ENCODE data around the gene SBNO2.
"Not testable (repeated sequence)": the region's sequence is repeated elsewhere in the genome, so short reads cannot be mapped to it uniquely, and the experiment has no call there.

SBNO2 gene

DNA sequence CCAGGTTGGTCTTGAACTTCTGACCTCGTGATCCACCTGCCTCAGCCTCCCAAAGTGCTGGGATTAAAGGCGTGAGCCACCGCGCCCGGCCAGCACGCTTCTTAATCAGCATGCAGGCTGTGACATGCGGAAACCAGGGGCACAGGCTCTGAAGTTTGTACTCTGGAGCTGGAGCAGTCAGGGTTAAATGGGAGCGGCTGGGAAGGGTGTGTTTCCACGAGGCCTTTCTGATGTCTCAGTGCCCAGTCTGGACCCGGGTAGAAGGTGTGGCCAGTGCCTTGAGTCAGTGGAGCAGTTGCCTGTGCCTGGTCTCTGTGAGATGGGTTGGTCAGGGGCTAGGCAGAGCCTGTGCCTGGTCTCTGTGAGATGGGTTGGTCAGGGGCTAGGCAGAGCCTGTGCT, 34.8 kb upstream of the SBNO2 start:
- not testable (repeated sequence) for DNase-seq (ENCODE audit: low spot score)

DNA sequence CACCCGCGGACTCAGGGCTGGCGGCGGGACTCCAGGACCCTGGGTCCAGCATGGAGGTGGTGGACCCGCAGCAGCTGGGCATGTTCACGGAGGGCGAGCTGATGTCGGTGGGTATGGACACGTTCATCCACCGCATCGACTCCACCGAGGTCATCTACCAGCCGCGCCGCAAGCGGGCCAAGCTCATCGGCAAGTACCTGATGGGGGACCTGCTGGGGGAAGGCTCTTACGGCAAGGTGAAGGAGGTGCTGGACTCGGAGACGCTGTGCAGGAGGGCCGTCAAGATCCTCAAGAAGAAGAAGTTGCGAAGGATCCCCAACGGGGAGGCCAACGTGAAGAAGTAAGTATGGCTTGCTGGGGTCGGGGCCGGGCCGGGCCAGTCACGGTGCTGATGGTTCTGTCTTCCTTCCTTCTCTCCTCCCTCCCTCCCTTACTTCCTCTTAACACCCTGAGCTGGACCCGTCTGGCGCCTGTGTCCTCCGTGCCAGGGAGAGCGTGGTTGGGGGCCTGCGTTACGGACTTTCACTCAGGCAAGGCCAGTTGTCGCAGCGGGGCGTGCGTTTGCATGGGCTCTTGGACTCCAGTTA, 32.9 kb upstream of the SBNO2 start:
- no peak for DNase-seq (ENCODE audit: low spot score)

DNA sequence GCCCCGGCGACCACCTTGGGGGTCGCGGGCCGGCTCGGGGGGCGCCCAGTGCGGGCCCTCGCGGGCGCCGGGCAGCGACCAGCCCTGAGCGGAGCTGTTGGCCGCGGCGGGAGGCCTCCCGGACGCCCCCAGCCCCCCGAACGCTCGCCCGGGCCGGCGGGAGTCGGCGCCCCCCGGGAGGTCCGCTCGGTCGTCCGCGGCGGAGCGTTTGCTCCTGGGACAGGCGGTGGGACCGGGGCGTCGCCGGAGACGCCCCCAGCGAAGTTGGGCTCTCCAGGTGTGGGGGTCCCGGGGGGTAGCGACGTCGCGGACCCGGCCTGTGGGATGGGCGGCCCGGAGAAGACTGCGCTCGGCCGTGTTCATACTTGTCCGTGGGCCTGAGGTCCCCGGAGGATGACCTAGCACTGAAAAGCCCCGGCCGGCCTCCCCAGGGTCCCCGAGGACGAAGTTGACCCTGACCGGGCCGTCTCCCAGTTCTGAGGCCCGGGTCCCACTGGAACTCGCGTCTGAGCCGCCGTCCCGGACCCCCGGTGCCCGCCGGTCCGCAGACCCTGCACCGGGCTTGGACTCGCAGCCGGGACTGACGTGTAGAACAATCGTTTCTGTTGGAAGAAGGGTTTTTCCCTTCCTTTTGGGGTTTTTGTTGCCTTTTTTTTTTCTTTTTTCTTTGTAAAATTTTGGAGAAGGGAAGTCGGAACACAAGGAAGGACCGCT, 32.2 kb upstream of the SBNO2 start:
- DNase-seq (ENCODE audit: low spot score) = no peak

DNA sequence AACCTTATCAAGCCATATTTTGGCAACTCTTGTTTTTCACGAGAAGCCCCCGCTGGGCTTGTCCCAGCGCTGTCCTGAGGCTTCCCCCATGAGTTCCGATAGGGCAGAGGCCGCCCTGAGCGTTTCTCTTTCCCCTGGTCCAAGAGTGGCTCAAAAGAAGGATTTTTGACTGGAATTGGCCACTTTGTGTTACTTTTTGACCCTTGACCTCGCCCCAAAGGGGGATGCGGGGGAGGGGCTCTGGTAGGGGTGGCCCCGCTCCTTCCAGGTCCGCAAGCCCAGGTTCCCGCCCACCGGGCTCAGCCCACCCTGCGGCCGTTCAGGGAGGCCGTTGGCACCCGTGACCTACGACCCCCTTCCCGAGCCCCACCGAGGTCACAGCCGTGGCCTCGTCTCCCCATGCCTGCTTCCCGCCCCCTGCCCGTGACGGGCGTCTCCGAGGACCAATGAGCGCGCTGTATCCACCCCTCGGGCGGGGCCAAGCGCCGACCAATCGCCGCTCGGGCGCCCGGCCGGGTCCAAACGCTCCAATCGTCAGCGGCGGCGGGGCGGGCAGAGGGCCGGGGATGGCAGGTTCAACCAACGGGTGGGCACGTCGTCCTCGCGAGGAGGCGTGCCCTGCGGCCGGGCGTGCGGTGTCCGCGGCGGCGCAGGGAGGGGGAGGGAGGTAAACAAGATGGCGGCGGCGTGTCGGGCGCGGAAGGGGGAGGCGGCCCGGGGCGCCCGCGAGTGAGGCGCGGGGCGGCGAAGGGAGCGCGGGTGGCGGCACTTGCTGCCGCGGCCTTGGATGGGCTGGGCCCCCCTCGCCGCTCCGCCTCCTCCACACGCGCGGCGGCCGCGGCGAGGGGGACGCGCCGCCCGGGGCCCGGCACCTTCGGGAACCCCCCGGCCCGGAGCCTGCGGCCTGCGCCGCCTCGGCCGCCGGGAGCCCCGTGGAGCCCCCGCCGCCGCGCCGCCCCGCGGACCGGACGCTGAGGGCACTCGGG, 31.3 kb upstream of the SBNO2 start, which contains the start of gene STK11:
Gene STK11 (plus strand): TSS at position 665 of the 986 bp plus-strand sequence. CDS start 1,136 bp downstream, outside the sequence.
- DNase-seq (ENCODE audit: low spot score) = peak; percentile 100

DNA sequence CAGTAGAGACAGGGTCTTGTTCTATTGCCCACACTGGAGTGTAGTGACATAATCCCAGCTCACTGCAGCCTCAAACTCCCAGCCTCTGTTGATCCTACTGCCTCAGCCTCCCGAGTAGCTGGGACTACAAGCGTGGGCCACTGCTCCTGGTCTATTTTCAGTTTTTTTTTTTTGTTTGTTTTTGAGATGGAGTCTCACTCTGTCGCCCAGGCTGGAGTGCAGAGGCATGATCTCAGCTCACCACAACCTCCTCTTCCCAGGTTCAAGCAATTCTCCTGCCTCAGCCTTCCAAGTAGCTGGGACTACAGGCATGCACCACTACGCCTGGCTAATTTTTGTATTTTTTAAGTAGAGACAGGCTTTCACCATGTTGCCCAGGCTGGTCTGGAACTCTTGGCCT, 26.5 kb upstream of the SBNO2 start:
- not testable (repeated sequence) for DNase-seq (ENCODE audit: low spot score)

DNA sequence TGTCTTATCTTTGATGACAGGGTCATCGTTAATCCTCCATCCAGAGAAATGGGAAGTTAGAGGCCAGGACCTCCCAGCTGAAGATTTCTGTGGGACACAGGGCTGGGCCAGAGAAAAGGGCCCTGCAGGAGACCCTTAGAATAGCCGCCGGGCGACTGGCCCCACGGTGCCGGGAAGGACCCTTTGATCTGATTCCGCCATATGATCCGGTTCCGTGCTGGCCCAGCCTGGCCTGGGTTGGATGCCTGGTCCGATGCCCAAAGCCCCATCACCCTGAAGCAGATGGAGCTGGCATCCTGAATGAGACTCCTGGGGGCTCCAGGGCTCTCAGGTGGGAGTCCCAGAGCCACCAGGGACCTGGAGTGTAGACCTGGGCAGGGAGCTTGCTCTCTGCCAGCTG, 25.5 kb upstream of the SBNO2 start:
- no peak for DNase-seq (ENCODE audit: low spot score)

DNA sequence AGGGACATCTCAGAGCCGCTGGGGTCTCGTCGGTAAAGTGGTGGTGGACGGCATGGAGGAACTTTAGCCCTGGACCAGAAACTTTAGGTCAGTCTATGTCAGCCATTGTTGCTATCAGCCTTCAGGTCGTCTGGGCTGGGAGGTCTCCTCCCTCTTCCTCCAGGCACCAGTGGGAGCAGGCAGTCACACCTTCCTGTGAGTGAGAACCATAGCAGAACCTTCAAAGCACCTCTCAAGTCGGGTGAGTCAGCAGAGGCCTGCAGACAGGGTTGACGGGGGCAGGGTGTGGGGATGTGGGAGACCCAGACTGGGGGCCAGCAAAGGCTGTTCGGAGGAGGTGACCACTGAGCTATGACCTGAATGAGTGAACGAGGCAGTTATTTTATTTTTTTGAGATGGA, 15.4 kb upstream of the SBNO2 start:
- DNase-seq (ENCODE audit: low spot score) = no peak

DNA sequence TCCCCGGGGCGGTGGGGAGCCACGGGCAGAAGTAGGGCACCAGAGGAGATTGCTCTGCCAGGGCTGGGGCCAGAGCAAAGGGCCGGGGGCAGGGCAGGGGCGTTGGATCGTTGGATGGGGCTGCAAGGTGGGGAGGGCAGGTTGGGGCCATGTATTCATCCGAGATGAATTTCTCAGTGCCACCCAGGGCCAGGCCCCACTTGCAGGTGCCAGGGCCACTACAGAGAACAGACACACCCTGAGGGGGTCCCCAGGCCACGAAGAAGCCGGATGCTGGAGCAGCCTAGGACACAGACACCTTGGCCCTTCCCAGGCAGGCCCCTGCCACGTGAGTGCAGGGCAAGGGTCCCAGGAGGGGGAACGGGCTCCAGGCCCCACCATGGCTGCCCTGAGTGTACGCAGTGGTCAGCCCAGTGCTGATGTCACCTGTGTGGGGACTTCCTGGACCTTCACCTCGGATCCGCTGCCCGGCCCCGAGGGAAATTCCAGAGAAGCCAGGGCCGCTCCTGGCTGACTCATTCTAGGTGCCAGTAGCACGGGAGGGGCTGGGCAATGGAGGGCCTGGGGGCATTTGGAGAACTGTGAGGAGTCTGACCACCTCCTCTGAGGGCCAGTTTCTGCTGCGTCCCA, 9.6 kb upstream of the SBNO2 start:
- no peak for DNase-seq (ENCODE audit: low spot score)

DNA sequence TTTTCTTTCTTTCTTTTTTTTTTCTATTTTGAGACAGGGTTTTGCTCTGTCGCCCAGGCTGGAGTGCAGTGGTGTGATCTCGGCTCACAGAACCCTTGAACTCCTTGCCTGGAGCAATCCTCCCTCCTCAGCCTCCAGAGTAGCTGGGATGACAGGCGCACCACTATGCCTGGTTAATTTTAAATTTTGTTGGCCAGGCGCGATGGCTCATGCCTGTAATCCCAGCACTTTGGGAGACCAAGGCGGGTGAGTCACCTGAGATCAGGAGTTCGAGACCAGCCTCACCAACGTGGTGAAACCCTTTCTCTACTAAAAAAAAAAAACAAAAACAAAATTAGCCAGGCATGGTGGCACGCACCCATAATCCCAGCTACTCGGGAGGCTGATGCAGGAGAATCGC, 8.7 kb upstream of the SBNO2 start:
- no peak for DNase-seq (ENCODE audit: low spot score)

DNA sequence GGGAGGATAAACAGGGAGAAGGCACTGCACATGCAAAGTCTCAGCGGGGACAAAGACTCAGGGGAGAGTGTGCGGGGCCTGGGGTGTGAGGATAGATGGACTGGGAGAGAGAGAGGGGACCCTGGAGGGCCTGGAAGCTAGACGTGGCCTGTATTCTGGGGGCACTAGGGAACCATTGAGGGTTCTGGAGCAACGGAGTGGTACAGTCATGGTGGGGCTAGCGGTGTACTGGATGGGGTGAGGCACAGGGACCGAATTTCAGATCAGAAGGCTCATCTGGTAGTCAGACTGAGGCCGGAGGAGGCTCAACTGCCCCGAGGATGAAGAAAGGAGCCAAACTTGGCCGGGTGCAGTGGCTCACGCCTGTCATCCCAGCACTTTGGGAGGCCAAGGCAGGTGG, 8.0 kb upstream of the SBNO2 start:
- DNase-seq (ENCODE audit: low spot score) = no peak

DNA sequence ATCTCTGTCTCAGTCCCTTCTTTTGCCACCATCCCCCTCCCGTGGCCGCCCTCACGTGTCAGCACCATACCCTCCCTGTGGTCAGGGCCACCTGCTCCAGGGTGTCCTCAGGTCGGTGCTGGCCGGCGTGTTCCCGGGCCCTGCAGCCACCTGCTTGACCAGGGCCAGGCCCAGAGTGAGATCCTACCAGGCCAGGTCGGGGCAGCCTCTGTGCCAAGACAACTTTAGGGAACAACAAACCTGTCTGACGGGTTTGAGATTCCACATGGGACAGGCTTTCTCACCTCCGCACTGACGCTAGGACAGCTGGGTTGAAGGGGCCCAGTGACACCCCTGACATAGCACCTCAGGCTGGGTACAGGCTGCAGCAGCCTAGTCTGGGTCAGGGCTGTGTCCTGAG, 7.5 kb upstream of the SBNO2 start:
- no peak for DNase-seq (ENCODE audit: low spot score)

DNA sequence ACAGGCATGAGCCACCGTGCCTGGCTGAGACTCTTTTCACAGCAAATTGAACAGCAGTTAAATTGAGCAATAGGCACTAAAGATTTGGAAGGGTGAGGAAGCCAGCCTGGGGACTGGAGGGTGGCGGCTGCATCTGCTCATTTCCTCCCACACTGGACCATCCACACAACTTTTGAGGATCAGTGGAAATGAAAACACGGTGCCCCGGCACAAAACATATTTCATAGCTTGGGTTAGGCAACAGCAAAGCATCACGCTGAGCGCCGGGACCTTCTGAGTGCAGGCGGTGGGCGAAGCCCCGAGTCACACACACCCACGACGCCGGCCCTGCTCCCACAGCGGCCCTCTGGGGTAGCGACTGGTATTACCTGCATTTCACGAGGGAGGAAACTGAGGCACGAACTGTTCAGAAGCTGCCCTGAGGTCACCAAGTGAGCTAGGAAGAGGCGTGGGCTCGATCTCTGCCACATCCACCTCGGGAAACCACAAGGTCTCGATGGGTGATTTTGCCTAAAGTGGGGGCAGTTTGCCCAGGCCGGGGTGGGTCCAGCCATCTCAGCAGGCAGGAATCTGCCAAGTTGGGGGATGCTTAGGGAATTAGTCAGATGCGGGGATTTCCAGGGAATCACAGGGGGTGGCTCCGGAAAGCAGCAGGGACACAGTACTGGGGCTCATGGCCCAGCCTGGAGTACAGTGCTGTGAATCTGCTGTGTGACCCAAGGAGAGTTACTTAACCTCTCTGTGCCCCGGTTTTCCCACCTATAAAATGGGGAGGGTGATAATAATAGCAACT, 3.5 kb upstream of the SBNO2 start:
- DNase-seq (ENCODE audit: low spot score) = peak; percentile 96

DNA sequence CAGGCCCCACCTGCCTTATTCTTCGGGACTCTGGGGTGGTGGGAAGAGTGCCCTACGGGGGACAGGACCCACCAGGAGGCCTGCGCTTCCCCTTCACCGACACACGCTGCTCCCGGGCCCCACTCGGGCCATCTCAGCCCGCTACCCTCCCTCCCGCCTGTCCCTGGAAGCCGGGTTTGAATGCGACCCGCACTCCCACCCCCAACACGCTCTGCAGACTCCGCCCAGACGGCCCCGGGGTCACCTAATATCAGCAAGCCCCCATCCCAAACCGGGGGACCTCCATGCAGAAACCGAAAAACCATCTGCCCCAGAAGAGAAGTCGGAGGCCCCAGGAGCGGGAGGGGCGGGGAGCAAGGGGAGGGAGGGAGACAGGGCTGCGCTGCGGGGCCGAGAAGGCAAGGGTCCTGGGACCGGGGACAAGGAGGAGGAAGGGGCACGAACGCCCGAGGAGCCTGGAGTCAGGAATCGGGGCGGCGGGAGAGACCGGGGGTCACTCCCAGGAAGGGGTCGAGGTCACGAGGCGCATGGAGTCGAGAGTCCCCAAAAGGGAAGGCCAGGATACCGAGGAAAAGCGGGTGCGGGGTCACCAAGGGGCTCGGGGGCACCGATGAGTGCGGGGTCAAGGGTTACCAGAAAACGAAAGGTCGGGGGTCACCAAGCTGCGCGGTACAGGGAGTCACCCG, 766 bp downstream of the SBNO2 start:
- no peak for DNase-seq (ENCODE audit: low spot score)

DNA sequence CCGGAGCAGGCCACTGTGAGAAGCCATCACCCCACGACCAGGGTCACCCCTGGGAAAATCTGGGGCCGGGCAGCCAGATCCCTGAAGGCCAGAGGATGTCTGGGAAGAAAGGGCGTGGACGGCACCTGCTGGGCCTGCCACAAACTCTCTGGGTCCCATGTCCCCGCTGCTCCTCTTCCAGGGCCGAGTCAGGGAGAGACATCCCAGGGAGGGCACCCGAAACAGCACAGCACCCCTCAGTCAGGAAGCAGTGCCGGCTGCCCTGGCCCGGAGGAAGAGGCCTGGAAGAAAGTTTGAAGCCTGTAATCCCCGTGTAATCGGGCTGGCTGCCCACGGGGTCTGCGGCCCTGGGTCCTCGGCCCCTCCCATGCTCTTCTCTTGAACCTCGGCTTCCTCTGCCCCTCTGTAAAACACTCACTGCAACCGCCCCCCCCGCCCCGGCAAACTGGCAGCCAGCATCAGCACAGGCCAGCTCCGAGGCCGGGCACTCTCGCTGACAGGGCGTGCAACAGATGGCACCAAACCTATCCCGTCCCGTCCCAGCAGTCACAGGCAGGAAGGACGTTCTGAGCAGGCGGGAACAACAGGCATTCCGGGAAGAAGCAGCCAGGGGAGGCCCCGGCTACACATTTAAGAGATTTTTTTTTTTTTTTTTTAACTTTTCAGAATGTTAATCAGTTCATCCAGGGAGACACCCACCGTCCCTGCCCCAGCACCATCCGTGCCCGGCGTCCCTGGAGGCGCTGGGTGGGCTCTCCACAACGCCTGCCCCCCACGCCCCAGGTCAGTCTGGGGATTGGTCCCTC, 1.5 kb downstream of the SBNO2 start:
- DNase-seq (ENCODE audit: low spot score) = peak; percentile 60

DNA sequence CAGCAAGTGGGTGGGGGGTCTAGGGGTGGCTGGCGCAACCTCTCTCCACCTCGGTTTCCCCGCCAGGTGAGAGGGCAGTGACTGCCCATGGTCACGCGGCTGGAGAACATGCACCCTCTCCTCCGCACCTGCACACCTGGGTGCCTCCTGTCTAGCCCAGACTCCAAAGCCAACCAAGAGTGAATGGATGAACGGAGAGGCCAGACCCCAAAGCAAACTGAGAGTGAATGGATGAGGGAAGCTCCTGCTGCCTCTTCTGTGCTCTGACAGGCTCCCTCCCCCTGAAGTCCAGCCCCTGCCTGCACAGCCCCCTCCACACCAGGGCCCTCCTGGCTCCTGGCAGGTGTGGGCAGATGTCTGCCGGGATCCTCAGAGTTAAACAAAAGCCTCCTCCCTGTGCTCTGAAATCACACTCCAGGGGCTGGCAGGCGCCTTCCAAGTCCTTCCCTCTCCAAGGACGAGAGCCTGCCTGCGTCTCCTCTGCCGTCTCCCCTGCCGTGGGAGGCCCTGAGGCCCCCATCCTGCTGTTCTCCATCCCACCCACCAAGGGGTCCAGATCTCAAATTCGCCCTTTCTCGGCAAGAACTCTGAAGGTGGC, 2.2 kb downstream of the SBNO2 start:
- DNase-seq (ENCODE audit: low spot score) = no peak

DNA sequence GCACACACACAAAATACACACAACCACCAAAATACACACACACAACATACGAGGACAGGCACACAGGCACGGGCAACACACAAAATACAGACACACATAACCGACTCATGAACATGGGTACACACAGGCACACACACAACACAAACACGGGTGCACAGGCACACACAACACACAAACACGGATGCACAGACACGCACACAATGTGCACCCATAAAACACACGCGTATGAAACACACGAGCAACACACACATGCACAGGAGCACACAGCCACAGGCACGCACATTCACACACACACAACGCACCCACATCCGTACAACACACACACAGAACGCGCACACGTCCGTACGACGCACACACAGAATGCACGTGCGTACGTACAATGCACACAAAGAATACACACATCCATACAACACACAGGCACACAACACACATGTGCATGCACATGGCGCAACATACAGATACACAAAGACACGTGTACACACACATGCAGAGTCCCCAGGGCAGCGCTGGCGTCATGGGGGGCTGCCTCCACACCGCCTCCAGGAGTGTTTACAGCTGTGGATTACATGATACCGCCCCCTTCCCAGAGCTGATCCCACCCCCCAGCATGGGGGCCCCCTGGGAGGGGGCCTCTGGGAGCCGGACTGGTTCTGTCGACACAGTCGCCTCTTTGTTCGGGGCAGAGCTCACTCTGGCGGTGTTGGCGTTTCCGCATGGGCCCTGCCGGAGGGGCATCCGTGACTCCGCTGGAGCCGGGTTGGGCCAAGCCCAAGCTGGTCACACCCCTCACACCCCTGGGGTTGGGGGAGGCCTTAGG, 2.9 kb downstream of the SBNO2 start:
- DNase-seq (ENCODE audit: low spot score) = no peak

DNA sequence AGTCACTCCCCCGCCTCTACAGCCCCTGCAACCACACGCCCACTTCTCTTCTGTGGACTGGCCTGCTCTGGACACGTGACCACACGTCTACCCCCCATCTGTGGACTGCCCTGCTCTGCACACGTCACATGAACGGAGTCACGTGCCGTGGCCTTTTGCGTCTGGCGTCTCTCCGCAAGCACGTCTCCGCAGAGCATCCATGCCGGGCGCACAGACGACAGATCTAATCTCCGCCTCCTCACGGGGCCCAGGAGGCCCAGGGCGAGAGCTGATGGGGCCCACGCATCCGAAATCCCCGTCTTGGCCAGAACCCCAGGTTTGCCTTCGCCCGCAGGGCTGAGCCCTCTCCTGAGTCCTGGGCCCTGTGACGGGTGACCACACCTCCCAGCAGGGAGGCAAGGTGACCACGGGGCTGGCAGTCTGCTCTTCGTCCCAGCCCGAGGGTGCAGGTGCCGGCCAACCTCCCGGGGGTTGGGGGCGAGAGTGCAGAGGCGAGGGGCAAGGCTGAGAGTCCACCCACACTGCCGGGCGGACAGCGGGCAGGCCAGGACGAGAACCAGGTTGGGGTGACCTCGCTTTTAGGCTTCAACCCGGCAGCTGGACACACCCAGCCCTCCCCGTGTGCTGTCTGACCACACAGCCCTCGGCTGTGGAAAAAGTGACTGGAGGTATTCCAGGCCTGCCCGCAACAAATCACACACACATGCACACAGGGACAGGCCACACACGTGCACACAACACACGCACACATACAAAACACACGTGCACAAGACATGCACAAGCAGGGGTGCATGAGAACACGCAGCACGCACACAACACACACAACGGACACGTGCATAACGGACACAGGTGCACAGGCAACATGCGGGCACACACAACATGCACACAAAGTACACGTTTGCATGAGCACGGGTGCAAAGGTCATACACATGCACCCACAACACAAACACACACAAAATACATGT, 3.9 kb downstream of the SBNO2 start:
- DNase-seq (ENCODE audit: low spot score) = peak; percentile 49

DNA sequence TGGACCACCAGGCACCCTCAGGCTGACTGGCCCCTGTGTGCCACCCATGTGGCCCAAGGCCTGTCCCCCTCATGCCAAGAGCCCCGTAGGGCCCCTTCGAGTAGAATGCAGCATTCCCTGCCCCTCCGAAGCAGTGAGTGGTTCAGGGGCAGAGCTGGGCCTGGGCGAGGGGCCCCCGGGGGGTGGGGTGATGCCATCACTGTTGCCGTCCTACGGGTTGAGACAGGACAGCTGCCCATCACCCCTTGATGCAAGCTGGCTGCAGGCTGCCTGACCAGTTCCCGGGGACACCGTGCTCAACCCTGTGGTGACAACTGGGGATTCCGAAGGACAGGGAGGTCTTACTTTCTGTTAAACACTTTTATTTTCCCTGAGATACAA, 4.7 kb downstream of the SBNO2 start:
- no peak for DNase-seq (ENCODE audit: low spot score)

Data from AG08395 (cell line).